Activated T-cell treated with anti-CD3 and anti-CD28 coated beads for 48 hours (primary cell): ENCODE measurements around the gene WDR35.
A peak's percentile ranks its signal among the peaks of the same experiment; 100 is the strongest.

Experiments used
- DNase-seq: peaks from one replicate; pipeline ENCODE4 v3.0.0-alpha.2; 2020; ENCODE audit warnings: low read depth

Gene WDR35

DNA sequence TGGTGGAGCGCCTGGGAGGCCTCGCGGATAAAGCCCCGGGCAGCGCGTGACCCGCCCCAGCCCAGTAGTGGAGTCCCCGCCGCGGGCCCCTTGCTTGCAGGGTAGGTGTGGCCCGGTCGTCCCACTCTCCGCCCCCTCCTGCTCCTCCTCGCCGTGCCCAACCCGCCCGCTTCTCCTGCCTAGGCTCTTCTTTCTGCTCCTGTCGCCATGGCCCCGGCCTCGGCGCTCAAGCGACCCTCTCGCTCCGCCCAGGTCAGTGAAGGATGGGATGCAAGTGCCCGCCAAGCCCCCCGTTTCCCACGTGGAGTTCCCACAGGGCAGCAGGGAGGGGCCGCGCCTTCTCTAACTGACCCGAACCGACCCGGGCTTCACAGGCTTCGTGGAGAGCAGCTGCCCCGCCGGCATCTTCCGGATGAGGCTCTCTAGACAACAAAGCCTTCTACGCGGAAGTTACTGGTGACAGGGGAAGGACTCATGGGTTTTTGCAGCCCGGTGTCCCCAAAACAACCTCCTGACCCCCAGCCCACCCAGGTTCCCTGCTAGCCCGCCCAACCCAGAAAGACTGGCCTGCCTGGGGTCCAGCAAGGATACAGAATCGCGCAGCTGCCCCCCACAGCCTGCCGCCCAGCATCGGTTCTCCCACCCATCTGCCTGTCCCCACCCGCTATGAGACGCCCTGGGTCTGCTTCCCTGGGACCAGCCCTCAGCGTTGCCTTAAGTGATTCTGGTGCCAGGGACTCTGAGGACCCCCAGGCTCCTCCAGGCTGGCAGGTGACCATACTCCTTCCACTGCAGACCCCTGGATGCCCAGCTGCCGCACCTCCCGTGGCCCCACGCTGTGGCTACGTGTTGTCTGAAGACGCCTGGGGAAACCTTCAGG lies 121.0 kb downstream of the WDR35 start:
- peak; percentile 34 for DNase-seq

GRCh38 chr2:19868224-19868623 lies 121.7 kb downstream of the WDR35 start:
- no peak for DNase-seq

GRCh38 chr2:19866771-19867170 lies 123.1 kb downstream of the WDR35 start:
- DNase-seq: no peak

- no peak for DNase-seq
Observed at GRCh38 chr2:19865151-19865550, 124.8 kb downstream of the WDR35 start.

DNA sequence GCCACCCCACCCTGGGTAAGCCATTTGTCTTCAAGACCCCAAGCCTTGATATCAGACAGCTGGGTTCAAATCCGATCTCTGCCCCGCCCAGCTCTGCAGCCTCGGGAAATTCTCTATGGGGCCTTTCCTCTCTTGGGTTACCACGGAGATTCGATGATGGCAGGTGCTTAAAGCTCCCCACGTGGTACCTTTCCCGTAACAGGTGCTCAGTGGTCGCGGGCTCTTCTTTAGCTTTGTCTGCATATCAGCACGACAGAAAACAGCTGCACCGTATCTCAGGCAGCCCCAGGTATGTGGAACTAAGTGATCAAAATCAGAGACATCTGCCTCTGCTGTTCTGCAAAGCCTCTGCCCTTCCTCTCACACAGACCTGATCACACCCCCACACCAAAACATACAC lies 125.5 kb downstream of the WDR35 start:
- DNase-seq: no peak

DNA sequence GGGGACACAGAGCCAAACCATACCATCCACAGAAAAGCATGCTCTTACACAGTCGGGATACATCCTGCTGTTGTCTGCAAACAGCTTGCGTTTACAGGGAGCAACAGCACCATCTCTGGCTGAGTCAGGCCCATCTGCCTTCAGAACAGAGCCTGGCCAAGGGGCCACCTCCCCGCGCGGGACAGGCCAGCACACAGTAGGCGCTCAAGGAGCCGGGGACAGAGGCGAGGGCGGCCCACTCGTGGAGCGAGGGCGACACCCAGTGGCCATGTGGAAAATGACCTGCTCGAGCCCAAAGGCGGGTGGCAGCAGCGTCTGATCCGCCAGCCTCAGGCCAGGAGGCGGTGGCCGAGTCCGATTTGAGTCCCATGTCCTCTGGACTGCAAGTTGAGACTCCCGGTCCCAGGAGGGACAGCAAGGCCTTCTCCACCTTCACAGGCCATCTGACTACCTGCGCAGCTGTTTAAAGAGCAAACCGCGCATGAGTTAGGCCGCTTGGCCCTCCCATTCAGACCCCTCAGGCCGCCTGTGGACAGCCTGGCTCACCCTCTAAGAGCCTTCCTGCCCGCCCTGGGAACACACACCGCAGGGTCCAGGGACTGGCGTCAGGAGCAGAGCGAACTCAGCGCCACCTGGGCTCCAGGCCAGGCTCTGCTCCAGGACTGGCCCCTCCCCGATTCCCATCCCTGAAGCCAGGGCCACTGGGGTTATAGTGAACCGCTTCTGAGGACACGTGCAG lies 126.4 kb downstream of the WDR35 start:
- DNase-seq: peak; percentile 56

- DNase-seq: no peak
Observed at GRCh38 chr2:19861813-19862212, 128.1 kb downstream of the WDR35 start.
